Measurements from ENCODE around the gene WDR45B.
"Not testable (repeated sequence)": the region's sequence is repeated elsewhere in the genome, so short reads cannot be mapped to it uniquely, and the experiment has no call there.

Gene WDR45B

DNA sequence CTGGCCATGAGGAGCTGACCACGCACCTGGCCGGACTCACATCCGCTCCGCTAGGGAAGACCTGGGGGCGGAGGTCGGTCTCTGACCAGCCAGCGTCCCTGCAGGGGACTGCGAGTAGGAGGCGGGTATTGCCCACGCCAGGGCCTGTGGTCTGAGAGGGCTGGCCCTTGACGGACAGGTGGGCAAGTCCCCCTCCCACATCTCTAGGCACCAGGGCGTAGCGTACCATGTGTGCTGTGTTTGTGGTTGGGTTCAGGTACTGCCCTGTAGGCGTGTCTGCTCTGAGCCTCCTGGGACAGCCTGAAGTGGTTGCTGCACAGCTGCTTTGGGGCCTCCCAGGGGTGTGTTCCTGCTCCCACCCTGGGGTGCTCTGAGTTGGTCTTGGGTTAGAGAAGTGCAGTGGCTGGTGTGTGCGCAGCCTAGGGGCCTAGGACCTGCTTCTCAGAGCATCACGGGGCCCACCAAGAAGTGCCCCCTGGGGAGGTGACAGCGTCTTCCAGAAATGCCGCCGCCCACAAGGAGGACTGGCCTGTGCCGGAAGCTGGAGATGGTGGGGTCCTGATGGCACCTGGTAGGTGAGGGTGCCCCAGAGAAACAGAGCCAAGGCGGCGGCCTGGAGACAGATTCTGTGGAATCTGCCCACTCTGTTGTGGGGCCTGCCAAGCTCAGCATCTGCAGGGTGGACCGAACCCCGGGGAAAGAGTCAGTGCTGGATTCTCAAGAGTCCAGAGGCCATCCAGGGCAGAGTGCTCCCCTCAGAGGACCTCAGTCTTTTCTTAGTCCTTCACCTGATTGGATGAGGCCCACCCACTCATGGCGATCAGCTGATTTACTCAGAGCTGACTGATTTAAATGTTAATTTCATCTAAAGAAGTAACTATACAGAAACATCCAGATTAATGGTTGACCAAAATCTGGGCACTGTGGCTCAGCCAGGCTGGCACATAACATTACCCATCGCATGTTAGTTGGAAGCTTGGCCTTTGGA lies 48.3 kb downstream of the WDR45B start:
- no peak for DNase-seq (ENCODE audit: low read depth)

DNA sequence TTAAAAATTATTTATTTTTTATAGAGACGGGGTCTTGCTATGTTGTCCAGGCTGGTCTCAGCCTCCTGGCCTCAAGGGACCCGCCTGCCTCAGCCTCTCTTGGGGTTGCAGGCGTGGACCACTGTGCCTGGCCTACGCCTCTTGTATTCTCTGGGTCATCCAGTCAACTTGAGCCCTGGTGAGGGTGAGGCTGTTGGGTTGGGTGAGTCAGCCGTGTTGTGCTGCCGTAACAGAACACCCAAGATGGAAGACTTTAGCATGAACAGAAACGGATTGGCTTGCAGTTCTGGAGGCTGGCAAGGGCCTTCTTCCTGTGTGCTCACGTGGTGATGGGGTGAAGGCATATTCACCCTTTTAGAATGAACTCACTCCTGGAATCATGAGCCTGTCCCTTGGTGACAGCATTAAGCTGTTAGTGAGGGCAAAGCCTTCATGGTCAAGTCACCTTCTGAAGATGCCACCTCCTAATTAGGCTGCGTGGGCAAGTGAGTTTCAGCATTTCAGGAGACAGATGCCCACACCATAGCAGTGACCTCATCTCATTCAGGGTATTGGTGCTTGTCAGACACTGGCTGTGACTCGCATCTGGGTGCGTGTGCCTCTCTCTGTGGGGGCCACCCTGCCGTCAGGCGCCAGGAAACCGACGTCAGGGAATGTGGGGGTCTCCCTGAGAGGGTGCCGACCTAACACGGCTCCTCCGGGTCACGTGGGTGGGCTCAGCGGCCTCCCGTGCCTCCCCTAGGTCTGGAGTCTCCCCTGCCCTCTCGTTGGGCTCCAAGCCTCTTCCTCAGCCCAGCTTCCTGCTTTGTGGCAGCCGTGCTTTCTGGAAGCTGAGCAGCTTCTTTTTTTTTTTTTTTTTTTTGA lies 49.8 kb downstream of the WDR45B start:
- DNase-seq (ENCODE audit: low read depth): peak; percentile 49

- no peak for DNase-seq (ENCODE audit: low read depth)
Measured at GRCh38 chr17:82596837-82597672, 51.2 kb downstream of the WDR45B start.

DNA sequence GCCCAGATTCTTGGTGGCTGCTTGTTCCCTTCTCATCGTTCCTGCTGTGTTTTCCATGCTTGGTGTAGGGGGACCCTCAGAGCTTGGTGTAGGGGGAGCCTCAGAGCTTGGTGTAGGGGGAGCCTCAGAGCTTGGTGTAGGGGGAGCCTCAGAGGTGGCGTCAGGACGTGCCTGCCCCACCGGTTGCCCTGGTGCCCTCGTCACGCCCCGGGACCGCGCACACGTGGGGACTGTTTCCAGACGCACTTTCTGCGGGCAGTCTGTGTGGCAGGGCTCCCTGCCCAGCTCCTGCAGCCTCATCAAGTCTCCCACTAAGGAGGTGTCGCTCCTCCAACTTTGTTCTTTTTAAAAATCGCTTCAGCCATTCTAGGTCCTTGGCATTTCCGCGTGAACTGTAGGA lies 51.9 kb downstream of the WDR45B start:
- no peak for DNase-seq (ENCODE audit: low read depth)

- DNase-seq (ENCODE audit: low read depth): no peak
Measured at GRCh38 chr17:82595893-82596292, 52.4 kb downstream of the WDR45B start.

DNA sequence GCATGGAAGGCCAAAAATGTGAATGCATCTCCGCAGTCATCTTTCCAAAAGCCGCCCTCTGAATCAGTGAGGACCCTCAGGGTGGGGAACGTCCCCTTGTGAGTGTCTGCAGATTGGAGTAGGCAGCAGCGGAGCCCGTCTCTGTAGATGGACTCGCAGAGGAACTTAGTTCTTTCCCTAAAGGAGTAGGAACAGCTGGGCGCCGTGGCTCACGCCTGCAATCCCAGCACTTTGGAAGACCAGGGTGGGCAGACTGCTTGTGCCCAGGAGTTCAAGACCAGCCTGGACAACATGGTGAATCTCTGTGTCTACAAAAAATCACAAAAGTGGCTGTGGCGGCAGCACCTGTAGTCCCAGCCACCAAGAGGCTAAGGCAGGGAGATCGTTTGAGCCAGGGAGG lies 53.7 kb downstream of the WDR45B start:
- DNase-seq (ENCODE audit: low read depth): no peak

DNA sequence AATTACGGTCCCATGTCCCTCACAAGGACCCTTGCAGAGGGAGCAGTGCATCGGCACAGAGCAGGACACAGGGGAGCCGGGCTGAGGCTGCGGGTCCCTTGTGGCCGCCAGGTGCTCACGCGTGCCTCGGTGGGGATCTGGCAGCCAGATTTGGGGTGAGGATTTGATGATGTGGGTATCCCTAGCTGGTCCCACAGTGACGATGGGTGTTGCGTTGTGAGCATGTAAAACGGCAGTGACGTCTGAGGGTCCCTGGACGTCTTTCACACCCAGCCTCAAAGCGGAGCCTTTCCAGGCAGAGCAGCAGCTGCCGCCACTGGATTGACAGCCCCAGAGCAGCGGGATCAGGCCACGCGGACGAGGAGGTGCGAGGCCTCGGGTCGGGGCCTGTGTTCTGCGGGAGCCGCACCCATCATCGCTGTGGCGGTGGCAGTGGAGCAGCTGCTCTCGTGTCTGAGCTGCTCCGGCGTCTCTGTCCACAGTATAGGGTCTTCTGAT lies 54.6 kb downstream of the WDR45B start:
- no peak for DNase-seq (ENCODE audit: low read depth)

- DNase-seq (ENCODE audit: low read depth): peak; percentile 74
Measured at GRCh38 chr17:82592767-82593589, 55.3 kb downstream of the WDR45B start.

DNA sequence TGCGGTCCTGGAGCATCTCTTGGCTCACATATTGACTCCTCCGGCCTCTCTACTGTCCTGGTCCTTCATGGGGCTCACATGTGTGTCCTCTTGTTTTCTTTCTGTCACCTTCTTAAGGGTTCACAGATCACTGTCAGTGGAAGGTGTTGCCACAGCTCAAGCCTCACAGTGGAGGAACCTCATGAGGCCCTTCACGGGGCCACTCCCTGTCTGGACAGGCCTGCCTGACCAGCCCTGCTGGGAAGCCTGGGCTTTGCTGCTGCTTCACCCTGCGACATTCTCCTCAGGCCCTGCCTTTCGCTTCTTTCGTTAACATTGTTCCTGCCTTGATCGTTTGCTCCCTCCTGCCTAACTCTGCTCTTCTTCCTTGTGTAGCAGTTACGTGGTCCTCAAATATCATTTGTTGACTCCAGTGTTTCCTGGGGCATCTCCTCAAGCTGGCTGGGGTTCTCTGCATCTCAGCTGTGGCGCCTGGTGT lies 55.9 kb downstream of the WDR45B start:
- no peak for DNase-seq (ENCODE audit: low read depth)

- no peak for DNase-seq (ENCODE audit: low read depth)
Measured at GRCh38 chr17:82590881-82591539, 57.2 kb downstream of the WDR45B start.

GRCh38 chr17:82590216-82590615 lies 58.0 kb downstream of the WDR45B start:
- no peak for DNase-seq (ENCODE audit: low read depth)

DNA sequence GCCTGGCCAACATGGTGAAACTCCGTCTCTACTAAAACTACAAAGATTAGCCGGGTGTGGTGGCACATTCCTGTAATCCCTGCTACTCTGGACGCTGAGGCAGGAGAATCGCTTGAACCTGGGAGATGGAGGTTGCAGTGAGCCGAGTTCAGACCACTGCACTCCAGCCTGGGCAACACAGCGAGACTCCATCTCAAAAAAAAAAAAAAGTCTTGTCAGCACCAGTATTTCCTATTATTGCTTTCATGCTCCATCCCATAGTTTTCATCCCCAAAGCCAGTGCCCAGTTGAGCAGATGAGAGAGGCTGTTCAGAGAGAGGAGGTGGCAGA lies 58.4 kb downstream of the WDR45B start:
- no peak for DNase-seq (ENCODE audit: low read depth)

DNA sequence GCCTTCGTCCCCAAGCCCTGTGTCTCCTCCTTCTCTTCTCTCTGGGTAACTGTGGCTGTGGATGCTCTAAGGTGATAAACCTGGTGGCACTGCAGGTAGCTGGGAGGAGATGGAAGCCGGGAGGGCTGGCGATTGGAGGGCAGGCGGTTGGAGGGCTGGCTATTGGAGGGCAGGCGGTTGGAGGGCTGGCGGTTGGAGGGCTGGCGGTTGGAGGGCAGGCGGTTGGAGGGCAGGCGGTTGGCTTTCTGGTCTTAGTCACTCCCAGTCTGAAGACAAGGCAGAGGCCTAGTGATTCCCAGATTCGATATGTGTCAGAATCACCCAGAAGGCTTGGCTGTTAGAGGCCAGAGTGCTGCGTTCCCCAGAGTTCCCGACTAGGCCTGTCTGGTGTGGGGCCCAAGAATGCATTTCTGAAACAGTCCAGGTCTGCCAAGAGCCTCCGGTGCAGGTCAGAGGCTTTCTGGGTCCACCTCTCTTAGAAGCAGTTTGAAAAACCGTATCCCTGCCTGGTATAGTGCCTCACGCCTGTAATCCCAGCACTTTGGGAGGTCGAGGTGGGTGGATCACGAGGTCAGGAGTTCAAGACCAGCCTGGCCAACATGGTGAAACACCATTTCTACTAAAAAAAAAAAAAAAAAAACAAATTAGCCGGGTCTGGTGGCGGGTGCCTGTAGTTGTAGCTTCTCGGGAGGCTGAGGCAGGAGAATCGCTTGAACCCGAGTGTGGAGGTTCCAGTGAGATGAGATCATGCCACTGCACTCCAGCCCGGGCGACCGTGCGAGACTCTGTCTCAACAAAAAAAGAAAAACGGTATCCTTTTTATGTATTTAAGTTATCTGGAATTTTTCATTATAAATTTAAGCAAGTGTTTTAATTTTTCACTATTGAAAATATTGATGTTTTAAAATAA lies 59.7 kb downstream of the WDR45B start:
- DNase-seq (ENCODE audit: low read depth): no peak

- no peak for DNase-seq (ENCODE audit: low read depth)
Measured at GRCh38 chr17:82587234-82588086, 60.8 kb downstream of the WDR45B start.

DNA sequence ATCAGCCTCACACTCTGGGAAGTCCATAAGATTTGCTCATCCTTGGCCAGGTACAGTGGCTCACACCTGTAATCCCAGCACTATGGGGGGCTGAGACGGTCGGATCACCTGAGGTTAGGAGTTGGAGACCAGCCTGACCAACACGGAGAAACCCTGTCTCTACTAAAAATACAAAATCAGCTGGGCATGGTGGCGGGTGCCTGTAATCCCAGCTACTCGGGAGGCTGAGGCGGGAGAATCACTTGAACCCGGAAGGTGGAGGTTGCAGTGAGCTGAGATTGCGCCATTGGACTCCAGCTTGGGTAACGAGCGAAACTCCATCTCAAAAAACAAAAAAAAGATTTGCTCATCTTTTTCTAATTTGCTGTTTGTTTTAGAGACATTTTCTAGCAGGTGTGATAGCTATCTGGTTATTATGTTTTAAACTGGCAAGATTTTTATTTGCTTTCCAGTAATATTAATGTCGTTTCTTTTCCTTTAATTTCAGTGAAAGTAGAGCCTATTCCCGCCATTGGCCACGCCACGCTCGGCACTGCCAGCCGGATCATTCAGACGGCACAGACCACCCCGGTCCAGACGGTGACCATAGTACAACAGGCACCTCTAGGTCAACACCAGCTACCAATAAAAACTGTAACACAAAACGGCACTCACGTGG lies 61.5 kb downstream of the WDR45B start:
- DNase-seq (ENCODE audit: low read depth): no peak

DNA sequence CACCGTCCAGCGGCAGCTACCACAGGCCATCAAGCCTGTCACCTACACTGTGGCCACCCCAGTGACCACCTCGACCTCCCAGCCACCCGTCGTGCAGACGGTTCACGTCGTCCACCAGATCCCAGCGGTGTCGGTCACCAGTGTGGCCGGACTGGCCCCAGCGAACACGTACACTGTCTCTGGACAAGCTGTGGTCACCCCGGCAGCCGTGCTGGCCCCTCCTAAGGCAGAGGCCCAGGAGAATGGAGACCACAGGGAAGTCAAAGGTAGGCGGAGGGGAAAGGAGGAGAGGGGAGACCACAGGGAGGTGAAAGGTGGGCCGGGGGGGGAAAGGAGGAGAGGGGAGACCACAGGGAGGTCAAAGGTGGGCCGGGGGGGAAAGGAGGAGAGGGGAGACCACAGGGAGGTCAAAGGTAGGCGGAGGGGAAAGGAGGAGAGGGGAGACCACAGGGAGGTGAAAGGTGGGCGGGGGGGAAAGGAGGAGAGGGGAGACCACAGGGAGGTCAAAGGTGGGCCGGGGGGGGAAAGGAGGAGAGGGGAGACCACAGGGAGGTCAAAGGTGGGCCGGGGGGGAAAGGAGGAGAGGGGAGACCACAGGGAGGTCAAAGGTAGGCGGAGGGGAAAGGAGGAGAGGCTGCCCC lies 62.2 kb downstream of the WDR45B start:
- DNase-seq (ENCODE audit: low read depth): not testable (repeated sequence)

- no peak for DNase-seq (ENCODE audit: low read depth)
Measured at GRCh38 chr17:82583720-82584234, 64.5 kb downstream of the WDR45B start.
